ENCODE results near the gene SYT15. TPM values are rescaled to one million over a fixed set of nuclear protein-coding genes. Genes with fewer than 3 reads are reported as not detected.
"Not testable (repeated sequence)": the region's sequence is repeated elsewhere in the genome, so short reads cannot be mapped to it uniquely, and the experiment has no call there.

Gene SYT15
- 1.5 TPM in 2 replicates for total RNA-seq

DNA sequence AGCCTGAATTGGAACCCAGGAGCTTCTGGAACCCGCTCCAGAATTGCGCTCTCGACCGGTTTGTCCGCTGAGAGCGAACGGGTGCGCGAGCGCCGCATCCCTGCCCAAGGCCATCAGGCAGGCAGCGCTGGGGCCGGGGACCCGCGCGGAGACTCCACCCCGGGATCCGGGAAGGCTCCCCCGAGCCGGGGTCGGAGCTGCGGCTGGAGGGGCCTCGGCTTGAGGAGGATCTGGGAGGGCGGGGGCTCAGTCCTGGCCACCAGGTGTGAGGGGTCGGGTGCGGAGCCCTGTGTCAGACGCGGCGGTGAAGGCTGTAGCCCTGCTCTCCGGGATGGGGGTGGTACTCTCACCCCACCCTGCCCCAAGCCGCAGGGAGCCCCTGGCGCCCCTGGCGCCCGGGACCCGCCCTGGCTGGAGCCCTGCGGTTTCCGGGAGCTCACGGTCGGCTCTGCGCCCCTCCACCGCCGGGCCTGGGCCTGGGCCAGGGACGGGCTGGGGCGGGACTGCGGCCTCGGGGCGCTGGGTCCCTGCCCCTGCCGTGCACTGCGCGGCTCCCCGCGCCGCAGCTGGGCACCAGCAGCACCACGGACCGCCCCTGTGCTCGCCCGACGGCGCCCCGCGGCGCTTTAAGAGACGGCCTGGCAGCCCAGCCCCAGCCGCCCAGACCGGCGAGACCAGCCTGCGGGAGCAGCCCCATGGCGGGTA lies at the start of gene SYT15:
SYT15 (plus strand) TSS at position 655 of the 705 bp plus-strand sequence; CDS start at position 696, 41 bp downstream.
- H3K36me3 Mint-ChIP-seq (ENCODE audit: low read depth); H3K4me3 Mint-ChIP-seq (ENCODE audit: low read depth); DNase-seq (ENCODE audit: low spot score); H3K27ac Mint-ChIP-seq; H3K27me3 Mint-ChIP-seq (ENCODE audit: low read depth); H3K4me1 Mint-ChIP-seq (ENCODE audit: low read depth); H3K9me3 Mint-ChIP-seq; intact Hi-C loops (cut with micrococcal nuclease): not testable (repeated sequence)

DNA sequence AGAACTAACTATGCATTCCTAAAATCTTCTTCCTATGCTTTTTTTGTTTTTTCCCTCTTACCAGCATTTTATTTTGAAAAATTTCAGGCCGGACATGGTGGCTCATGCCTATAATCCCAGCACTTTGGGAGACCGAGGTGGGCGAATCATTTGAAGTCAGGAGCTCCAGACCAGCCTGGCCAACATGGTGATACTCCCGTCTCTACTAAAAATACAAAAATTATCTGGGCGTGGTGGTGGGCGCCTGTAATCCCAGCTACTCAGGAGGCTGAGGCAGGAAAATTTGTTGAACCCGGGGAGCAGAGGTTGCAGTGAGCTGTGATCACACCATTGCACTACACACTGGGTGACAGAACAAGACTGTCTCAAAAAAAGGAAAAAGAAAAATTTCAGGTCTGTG lies 49.2 kb upstream of the SYT15 start:
- H3K27ac Mint-ChIP-seq; H3K9me3 Mint-ChIP-seq; H3K4me1 Mint-ChIP-seq (ENCODE audit: low read depth); DNase-seq (ENCODE audit: low spot score); H3K4me3 Mint-ChIP-seq (ENCODE audit: low read depth); intact Hi-C loops (cut with micrococcal nuclease); H3K36me3 Mint-ChIP-seq (ENCODE audit: low read depth); H3K27me3 Mint-ChIP-seq (ENCODE audit: low read depth): not testable (repeated sequence)

DNA sequence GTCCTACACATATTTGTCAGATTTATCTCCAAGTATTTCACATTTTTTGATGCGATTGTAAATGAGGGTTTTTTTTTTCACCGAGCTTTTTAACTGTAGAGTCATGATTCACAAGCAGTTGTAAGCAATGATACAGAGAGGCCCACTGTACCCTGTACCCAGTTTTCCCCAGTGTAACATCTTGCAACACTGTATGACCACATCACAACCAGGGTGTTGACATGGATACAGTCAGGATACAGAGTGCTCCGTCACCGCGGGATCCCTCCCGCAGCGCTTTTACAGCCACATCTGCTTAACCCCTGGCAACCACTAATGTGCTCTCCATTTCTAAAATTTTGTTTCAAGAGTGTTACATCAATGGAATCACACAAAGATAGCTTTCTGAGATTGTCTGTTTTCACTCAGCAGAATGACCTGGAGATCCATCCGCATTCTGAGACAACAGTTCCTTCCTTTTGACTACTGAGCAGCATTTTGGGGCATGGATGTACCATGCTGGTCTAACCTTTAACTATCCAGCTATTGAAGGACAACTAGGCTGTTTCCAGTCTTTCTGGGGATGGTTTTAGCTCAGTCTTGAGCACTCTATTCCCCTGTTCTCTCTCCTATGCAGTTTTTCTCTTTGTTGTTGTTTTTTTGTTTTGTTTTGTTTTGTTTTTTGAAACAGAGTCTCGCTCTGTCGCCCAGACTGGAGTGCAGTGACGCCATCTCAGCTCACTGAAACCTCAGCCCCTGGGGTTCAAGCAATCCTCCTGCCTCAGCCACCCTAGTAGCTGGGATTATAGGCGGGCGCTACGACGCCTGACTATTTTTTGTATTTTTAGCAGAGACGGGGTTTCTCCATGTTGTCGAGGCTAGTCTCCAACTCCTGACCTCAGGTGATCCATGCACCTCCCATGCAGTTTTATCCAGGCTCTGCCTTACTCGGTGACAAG lies 48.4 kb upstream of the SYT15 start:
- Mint-ChIP-seq H3K36me3 (ENCODE audit: low read depth) (no peaks in the 10 kb centered on the region), H3K4me3 (ENCODE audit: low read depth) (no peak overlapping the region), H3K9me3 (no peaks in the 10 kb centered on the region), H3K4me1 (ENCODE audit: low read depth) (no peaks in the 10 kb centered on the region), H3K27ac (no peak overlapping the region), H3K27me3 (ENCODE audit: low read depth) (peaks cover 4% of the 10 kb centered on the region)
- intact Hi-C loops (cut with micrococcal nuclease): no loop called here
- DNase-seq (ENCODE audit: low spot score): no peak

- H3K27me3 Mint-ChIP-seq (ENCODE audit: low read depth); intact Hi-C loops (cut with micrococcal nuclease); H3K36me3 Mint-ChIP-seq (ENCODE audit: low read depth); H3K4me3 Mint-ChIP-seq (ENCODE audit: low read depth); DNase-seq (ENCODE audit: low spot score); H3K4me1 Mint-ChIP-seq (ENCODE audit: low read depth); H3K27ac Mint-ChIP-seq; H3K9me3 Mint-ChIP-seq: not testable (repeated sequence)
Observed at GRCh38 chr10:46532256-46532655, 46.7 kb upstream of the SYT15 start.

GRCh38 chr10:46534828-46535524 lies 44.0 kb upstream of the SYT15 start:
- no peak for DNase-seq (ENCODE audit: low spot score)
- intact Hi-C loops (cut with micrococcal nuclease): no loop called here
- no peak overlapping the region for H3K27ac Mint-ChIP-seq
- no peaks in the 10 kb centered on the region for H3K4me1 Mint-ChIP-seq (ENCODE audit: low read depth)
- H3K36me3 Mint-ChIP-seq (ENCODE audit: low read depth): no peaks in the 10 kb centered on the region
- H3K9me3 Mint-ChIP-seq: no peaks in the 10 kb centered on the region
- H3K27me3 Mint-ChIP-seq (ENCODE audit: low read depth): peaks cover 24% of the 10 kb centered on the region
- H3K4me3 Mint-ChIP-seq (ENCODE audit: low read depth): no peak overlapping the region

- Mint-ChIP-seq H3K9me3 (no peaks in the 10 kb centered on the region), H3K27me3 (ENCODE audit: low read depth) (peaks cover 34% of the 10 kb centered on the region), H3K36me3 (ENCODE audit: low read depth) (no peaks in the 10 kb centered on the region), H3K27ac (no peak overlapping the region), H3K4me3 (ENCODE audit: low read depth) (no peak overlapping the region), H3K4me1 (ENCODE audit: low read depth) (no peaks in the 10 kb centered on the region)
- no peak for DNase-seq (ENCODE audit: low spot score)
- intact Hi-C loops (cut with micrococcal nuclease): no loop called here
Observed at GRCh38 chr10:46536171-46536570, 42.8 kb upstream of the SYT15 start.

GRCh38 chr10:46536781-46537180 lies 42.1 kb upstream of the SYT15 start:
- DNase-seq (ENCODE audit: low spot score): no peak
- H3K36me3 Mint-ChIP-seq (ENCODE audit: low read depth): no peaks in the 10 kb centered on the region
- H3K27ac Mint-ChIP-seq: no peak overlapping the region
- no peak overlapping the region for H3K4me3 Mint-ChIP-seq (ENCODE audit: low read depth)
- peaks cover 34% of the 10 kb centered on the region for H3K27me3 Mint-ChIP-seq (ENCODE audit: low read depth)
- H3K4me1 Mint-ChIP-seq (ENCODE audit: low read depth): no peaks in the 10 kb centered on the region
- intact Hi-C loops (cut with micrococcal nuclease): no loop called here
- no peaks in the 10 kb centered on the region for H3K9me3 Mint-ChIP-seq

GRCh38 chr10:46537309-46537708 lies 41.6 kb upstream of the SYT15 start:
- no peak overlapping the region for H3K4me3 Mint-ChIP-seq (ENCODE audit: low read depth)

DNA sequence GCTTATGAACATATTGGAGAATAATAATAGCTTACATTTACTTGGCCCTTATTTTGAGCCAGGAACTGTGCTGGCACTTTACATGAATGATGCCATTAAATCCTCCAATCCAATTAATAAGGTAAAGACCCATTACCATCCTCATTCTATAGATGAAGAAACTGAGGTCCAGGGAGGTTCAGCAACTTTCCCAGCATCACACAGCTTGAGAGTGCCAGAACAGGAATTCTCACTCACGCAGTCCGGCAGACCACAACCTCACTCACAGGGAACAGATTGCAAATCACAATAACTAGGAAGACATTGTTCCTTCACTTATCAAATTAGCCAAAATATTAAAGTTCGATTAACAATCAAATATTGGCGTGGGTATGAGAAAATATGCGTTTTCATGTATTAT lies 40.8 kb upstream of the SYT15 start:
- Mint-ChIP-seq H3K9me3 (no peaks in the 10 kb centered on the region), H3K4me1 (ENCODE audit: low read depth) (no peaks in the 10 kb centered on the region), H3K27ac (no peak overlapping the region), H3K4me3 (ENCODE audit: low read depth) (no peak overlapping the region), H3K36me3 (ENCODE audit: low read depth) (no peaks in the 10 kb centered on the region), H3K27me3 (ENCODE audit: low read depth) (peaks cover 35% of the 10 kb centered on the region)
- intact Hi-C loops (cut with micrococcal nuclease): no loop called here
- DNase-seq (ENCODE audit: low spot score): no peak

More at GRCh38 chr10:46537309-46537708, 41.6 kb upstream of the SYT15 start:
- H3K9me3 Mint-ChIP-seq: no peaks in the 10 kb centered on the region
- intact Hi-C loops (cut with micrococcal nuclease): no loop called here
- H3K27ac Mint-ChIP-seq: no peak overlapping the region
- H3K4me1 Mint-ChIP-seq (ENCODE audit: low read depth): no peaks in the 10 kb centered on the region
- peaks cover 32% of the 10 kb centered on the region for H3K27me3 Mint-ChIP-seq (ENCODE audit: low read depth)
- H3K36me3 Mint-ChIP-seq (ENCODE audit: low read depth): no peaks in the 10 kb centered on the region
- no peak for DNase-seq (ENCODE audit: low spot score)

GRCh38 chr10:46538717-46539426 lies 40.1 kb upstream of the SYT15 start:
- Mint-ChIP-seq H3K27ac (no peak overlapping the region), H3K4me1 (ENCODE audit: low read depth) (no peaks in the 10 kb centered on the region), H3K4me3 (ENCODE audit: low read depth) (no peak overlapping the region), H3K36me3 (ENCODE audit: low read depth) (no peaks in the 10 kb centered on the region), H3K9me3 (no peaks in the 10 kb centered on the region), H3K27me3 (ENCODE audit: low read depth) (peaks cover 37% of the 10 kb centered on the region)
- DNase-seq (ENCODE audit: low spot score): no peak
- intact Hi-C loops (cut with micrococcal nuclease): no loop called here

GRCh38 chr10:46539596-46540411 lies 39.1 kb upstream of the SYT15 start:
- H3K9me3 Mint-ChIP-seq: no peaks in the 10 kb centered on the region
- H3K27me3 Mint-ChIP-seq (ENCODE audit: low read depth): peaks cover 40% of the 10 kb centered on the region
- no peak overlapping the region for H3K4me3 Mint-ChIP-seq (ENCODE audit: low read depth)
- no peak overlapping the region for H3K27ac Mint-ChIP-seq
- intact Hi-C loops (cut with micrococcal nuclease): no loop called here
- no peak for DNase-seq (ENCODE audit: low spot score)
- no peaks in the 10 kb centered on the region for H3K36me3 Mint-ChIP-seq (ENCODE audit: low read depth)
- no peaks in the 10 kb centered on the region for H3K4me1 Mint-ChIP-seq (ENCODE audit: low read depth)

Measured in activated T-helper 2 cell treated with anti-CD3 and anti-CD28 coated beads, Interferon-gamma antibody, Interleukin-2, Interleukin-4, amounts not matched to agents 10 μg/mL and 5 μg/mL and 100 μg/mL, durations not matched to agents 14 hours and 24 hours and 36 hours (primary cell).